CD4-positive, alpha-beta memory T cell (primary cell): ENCODE measurements around the gene ACMSD. TPM values are rescaled to one million over a fixed set of nuclear protein-coding genes. Genes with fewer than 3 reads are reported as not detected.
A peak's percentile ranks its signal among the peaks of the same experiment; 100 is the strongest.
"Not testable (repeated sequence)": the region's sequence is repeated elsewhere in the genome, so short reads cannot be mapped to it uniquely, and the experiment has no call there.

Experiments used
- CTCF ChIA-PET: fragments of 350-600 bp; sonication (Branson Sonifier 250); formaldehyde crosslinking; loops from one replicate; lab custom pipeline; 2021; ENCODE audit warnings: inconsistent platforms; ENCODE audit not compliant: partially characterized antibody; lab: Charles Lee
- POLR2A ChIA-PET: fragments of 350-600 bp; sonication (Branson Sonifier 250); formaldehyde crosslinking; loops from one replicate; lab custom pipeline; 2021; ENCODE audit not compliant: partially characterized antibody; lab: Charles Lee
- DNase-seq, 5 donors: peaks; one replicate each; pipeline versions ENCODE4 v3.0.0 to v3.0.0-alpha.2; 2020 to 2022; ENCODE audit warnings: mixed read lengths in 1 of 5
- H3K27ac ChIP-seq: one replicate; pipeline ENCODE4 v1.7.0; 2013; ENCODE audit warnings: low read depth, low read length
- H3K27me3 ChIP-seq: 2 replicates; pipeline ENCODE4 v1.7.0; 2013; ENCODE audit warnings: mild to moderate bottlenecking, low read length, moderate library complexity; ENCODE audit not compliant: insufficient read depth
- H3K36me3 ChIP-seq: 2 replicates; pipeline ENCODE4 v1.7.0; 2013; ENCODE audit warnings: mild to moderate bottlenecking, low read length, moderate library complexity; ENCODE audit not compliant: insufficient read depth
- H3K4me1 ChIP-seq: 2 replicates; pipeline ENCODE4 v1.7.0; 2013; ENCODE audit warnings: mild to moderate bottlenecking, low read length, moderate library complexity; ENCODE audit not compliant: insufficient read depth
- H3K4me3 ChIP-seq, 2 donors: one replicate each; pipeline ENCODE4 v1.7.0; 2013; ENCODE audit warnings: low read length in 2 of 2, mild to moderate bottlenecking in 1 of 2
- H3K9me3 ChIP-seq, 2 donors: one replicate each; pipeline ENCODE4 v1.7.0; 2013; ENCODE audit warnings: low read length in 2 of 2, control low read depth in 1 of 2; ENCODE audit not compliant: control insufficient read depth in 1 of 2
- H3K27ac Mint-ChIP-seq, 7 donors: one replicate each; pipeline ENCODE4 v1.8.0; 2020 to 2021; ENCODE audit warnings: mixed read lengths in 7 of 7, mild to moderate bottlenecking in 6 of 7, inconsistent platforms in 3 of 7, moderate library complexity in 3 of 7
- H3K27me3 Mint-ChIP-seq, 2 donors: one replicate each; pipeline ENCODE4 v1.8.0; 2020 to 2021; ENCODE audit warnings: mixed read lengths in 2 of 2
- H3K36me3 Mint-ChIP-seq, 2 donors: one replicate each; pipeline ENCODE4 v1.8.0; 2020 to 2021; ENCODE audit warnings: mixed read lengths in 2 of 2, inconsistent platforms in 1 of 2, mild to moderate bottlenecking in 1 of 2
- H3K4me1 Mint-ChIP-seq, 4 donors: one replicate each; pipeline ENCODE4 v1.8.0; 2020 to 2021; ENCODE audit warnings: mixed read lengths in 4 of 4, mild to moderate bottlenecking in 1 of 4
- H3K4me3 Mint-ChIP-seq, 8 donors: one replicate each; pipeline ENCODE4 v1.8.0; 2020 to 2021; ENCODE audit warnings: mixed read lengths in 8 of 8, mild to moderate bottlenecking in 7 of 8, moderate library complexity in 6 of 8, inconsistent platforms in 3 of 8
- H3K9me3 Mint-ChIP-seq, 8 donors: one replicate each; pipeline ENCODE4 v1.8.0; 2020 to 2021; ENCODE audit warnings: mixed read lengths in 8 of 8, mild to moderate bottlenecking in 5 of 8, inconsistent platforms in 3 of 8, moderate library complexity in 1 of 8
- intact Hi-C: fragments of 100-400 bp; cut with micrococcal nuclease; formaldehyde crosslinking; loops from one replicate; pipeline ENCODE4 v1.15.1; 2023
- polyA plus RNA-seq, 2 donors: library from polyadenylated mRNA; unstranded; fragments of 300-500 nt; fragmentation: Illumina TruSeq; gene quantifications; one replicate each; pipeline ENCODE4 v1.2.3, GENCODE V29; 2021
- total RNA-seq, 2 experiments: library from RNA; stranded (reverse); gene quantifications; one replicate each; pipeline ENCODE4 v1.2.3, GENCODE V29; 2021

The ACMSD gene
- total and polyA plus RNA-seq, 4 experiments from 2014 or later: not detected

GRCh38 chr2:134883552-134884293 is 45.3 kb downstream of the ACMSD start:
- no peaks in the 10 kb centered on the region for H3K4me1 Mint-ChIP-seq
- Histone ChIP-seq H3K36me3 (no peaks in the 10 kb centered on the region), H3K27ac (no peak overlapping the region), H3K4me3 (no peak overlapping the region), H3K4me1 (no peaks in the 10 kb centered on the region), H3K9me3 (no peaks in the 10 kb centered on the region), H3K27me3 (no peaks in the 10 kb centered on the region)
- peaks cover 0 to 1% of the 10 kb centered on the region in 2 donors for H3K27me3 Mint-ChIP-seq
- ChIA-PET POLR2A (no interaction called here), CTCF (no interaction called here)
- no peak overlapping the region for H3K27ac Mint-ChIP-seq
- H3K36me3 Mint-ChIP-seq: peaks cover 5 to 12% of the 10 kb centered on the region in 2 donors
- no peak overlapping the region for H3K4me3 Mint-ChIP-seq
- peaks cover 0 to 17% (median 9%) of the 10 kb centered on the region in 8 donors for H3K9me3 Mint-ChIP-seq
- DNase-seq: no peak
- intact Hi-C loops: no loop called here

- H3K27ac ChIP-seq: no peak overlapping the region
- peaks cover 0 to 11% (median 4%) of the 10 kb centered on the region in 8 donors for H3K9me3 Mint-ChIP-seq
- no peaks in the 10 kb centered on the region for H3K4me1 Mint-ChIP-seq
- DNase-seq: no peak
- intact Hi-C loops: no loop called here
- POLR2A ChIA-PET: no interaction called here
- no peak overlapping the region for H3K27ac Mint-ChIP-seq
- H3K4me3 Mint-ChIP-seq: no peak overlapping the region
- H3K4me3 ChIP-seq: no peak overlapping the region
- peaks cover 0 to 1% of the 10 kb centered on the region in 2 donors for H3K27me3 Mint-ChIP-seq
- peaks cover 1 to 6% of the 10 kb centered on the region in 2 donors for H3K36me3 Mint-ChIP-seq
- H3K27me3 ChIP-seq: no peaks in the 10 kb centered on the region
- H3K4me1 ChIP-seq: no peaks in the 10 kb centered on the region
- H3K9me3 ChIP-seq: no peaks in the 10 kb centered on the region
- CTCF ChIA-PET: no interaction called here
- H3K36me3 ChIP-seq: no peaks in the 10 kb centered on the region
Observed at GRCh38 chr2:134884435-134884834, 46.0 kb downstream of the ACMSD start.

- Histone ChIP-seq H3K27me3 (no peaks in the 10 kb centered on the region), H3K9me3 (no peaks in the 10 kb centered on the region), H3K36me3 (no peaks in the 10 kb centered on the region), H3K27ac (no peak overlapping the region), H3K4me3 (no peak overlapping the region), H3K4me1 (no peaks in the 10 kb centered on the region)
- Mint-ChIP-seq H3K36me3 (no peaks in the 10 kb centered on the region), H3K27ac (no peak overlapping the region), H3K4me3 (no peak overlapping the region), H3K27me3 (peaks cover 0 to 2% of the 10 kb centered on the region in 2 donors), H3K4me1 (no peaks in the 10 kb centered on the region), H3K9me3 (no peaks in the 10 kb centered on the region)
- CTCF ChIA-PET: interaction anchor here (1.7 kb wide), 1 partner anchor 441 kb away, joined by 6 read pairs; no protein-coding TSS in a partner anchor
- intact Hi-C loops: no loop called here
- no peak for DNase-seq
- POLR2A ChIA-PET: no interaction called here
Observed at GRCh38 chr2:134892282-134893035, 54.0 kb downstream of the ACMSD start.

- intact Hi-C loops: loop anchor here (1.0 to 2.0 kb wide), 5 partner anchors 241 to 780 kb away; no protein-coding TSS in a partner anchor
- POLR2A ChIA-PET: no interaction called here
Observed at GRCh38 chr2:134897932-134898331, 59.5 kb downstream of the ACMSD start.

GRCh38 chr2:134899204-134899603 is 60.8 kb downstream of the ACMSD start:
- ChIA-PET CTCF (interaction anchor here (1.6 kb wide), 1 partner anchor 448 kb away, joined by 3 read pairs; no protein-coding TSS in a partner anchor), POLR2A (no interaction called here)
- no peak overlapping the region for H3K27ac ChIP-seq
- intact Hi-C loops: loop anchor here (2.0 kb wide), 2 partner anchors 242 to 322 kb away; no protein-coding TSS in a partner anchor
- no peak overlapping the region for H3K4me3 Mint-ChIP-seq
- H3K27me3 Mint-ChIP-seq: peaks cover 4 to 5% of the 10 kb centered on the region in 2 donors
- no peak for DNase-seq
- no peak overlapping the region for H3K4me3 ChIP-seq
- H3K9me3 ChIP-seq: no peaks in the 10 kb centered on the region
- H3K4me1 Mint-ChIP-seq: peaks cover 0 to 5% (median 0%) of the 10 kb centered on the region in 4 donors
- H3K27ac Mint-ChIP-seq: no peak overlapping the region
- no peaks in the 10 kb centered on the region for H3K36me3 ChIP-seq
- no peaks in the 10 kb centered on the region for H3K27me3 ChIP-seq
- peaks cover 0 to 2% (median 0%) of the 10 kb centered on the region in 8 donors for H3K9me3 Mint-ChIP-seq
- peaks cover 0 to 6% of the 10 kb centered on the region in 2 donors for H3K36me3 Mint-ChIP-seq
- H3K4me1 ChIP-seq: no peaks in the 10 kb centered on the region

More at GRCh38 chr2:134897932-134898331, 59.5 kb downstream of the ACMSD start:
- Mint-ChIP-seq H3K36me3 (no peaks in the 10 kb centered on the region), H3K27ac (no peak overlapping the region), H3K4me1 (no peaks in the 10 kb centered on the region), H3K9me3 (no peaks in the 10 kb centered on the region), H3K27me3 (peaks cover 0 to 2% of the 10 kb centered on the region in 2 donors), H3K4me3 (no peak overlapping the region)
- CTCF ChIA-PET: interaction anchor here (0.6 to 1.0 kb wide), 5 partner anchors 28 to 462 kb away, joined by 3 to 4 read pairs (median 3); no protein-coding TSS in a partner anchor
- DNase-seq: peak in 4 of 5 donors; percentile 8 to 16 (median 12)
- Histone ChIP-seq H3K4me3 (no peak overlapping the region), H3K27ac (no peak overlapping the region), H3K9me3 (no peaks in the 10 kb centered on the region), H3K4me1 (no peaks in the 10 kb centered on the region), H3K36me3 (no peaks in the 10 kb centered on the region), H3K27me3 (no peaks in the 10 kb centered on the region)

GRCh38 chr2:134900151-134900550 is 61.7 kb downstream of the ACMSD start:
- no peaks in the 10 kb centered on the region for H3K4me1 ChIP-seq

GRCh38 chr2:134903701-134904100 is 65.3 kb downstream of the ACMSD start:
- H3K4me1 ChIP-seq, H3K9me3 Mint-ChIP-seq, H3K4me3 ChIP-seq, H3K4me3 Mint-ChIP-seq, CTCF ChIA-PET, H3K9me3 ChIP-seq, H3K36me3 ChIP-seq, DNase-seq, H3K4me1 Mint-ChIP-seq, H3K27me3 Mint-ChIP-seq, intact Hi-C loops, H3K27me3 ChIP-seq, POLR2A ChIA-PET, H3K27ac ChIP-seq: not testable (repeated sequence)
- Mint-ChIP-seq H3K36me3 (peaks cover 0 to 14% of the 10 kb centered on the region in 2 donors), H3K27ac (peak overlapping the region in 1 of 7 donors; percentile 54)

More at GRCh38 chr2:134900151-134900550, 61.7 kb downstream of the ACMSD start:
- POLR2A ChIA-PET: no interaction called here
- CTCF ChIA-PET: interaction anchor here (1.6 kb wide), 1 partner anchor 449 kb away, joined by 3 read pairs; no protein-coding TSS in a partner anchor
- Histone ChIP-seq H3K27ac (no peak overlapping the region), H3K36me3 (no peaks in the 10 kb centered on the region), H3K4me3 (no peak overlapping the region), H3K9me3 (no peaks in the 10 kb centered on the region), H3K27me3 (no peaks in the 10 kb centered on the region)
- peaks cover 0 to 2% (median 0%) of the 10 kb centered on the region in 8 donors for H3K9me3 Mint-ChIP-seq
- peaks cover 4 to 5% of the 10 kb centered on the region in 2 donors for H3K27me3 Mint-ChIP-seq
- no peak for DNase-seq
- H3K27ac Mint-ChIP-seq: peak overlapping the region in 1 of 7 donors; percentile 67
- intact Hi-C loops: no loop called here
- peaks cover 0 to 5% (median 0%) of the 10 kb centered on the region in 4 donors for H3K4me1 Mint-ChIP-seq
- peaks cover 0 to 6% of the 10 kb centered on the region in 2 donors for H3K36me3 Mint-ChIP-seq
- H3K4me3 Mint-ChIP-seq: no peak overlapping the region
